HG03103 (cell line): ENCODE results near the gene SLC16A12.
"Not testable (repeated sequence)": the region's sequence is repeated elsewhere in the genome, so short reads cannot be mapped to it uniquely, and the experiment has no call there.

Experiments used
- ATAC-seq: cut with Tn5 transposase; IDR thresholded peaks from one replicate; pipeline ENCODE4 v1.9.1; 2021; ENCODE audit warnings: low read depth; ENCODE audit not compliant: unreplicated experiment

Gene SLC16A12

GRCh38 chr10:89398003-89398749 lies 137.2 kb downstream of the SLC16A12 start:
- no peak for ATAC-seq

DNA sequence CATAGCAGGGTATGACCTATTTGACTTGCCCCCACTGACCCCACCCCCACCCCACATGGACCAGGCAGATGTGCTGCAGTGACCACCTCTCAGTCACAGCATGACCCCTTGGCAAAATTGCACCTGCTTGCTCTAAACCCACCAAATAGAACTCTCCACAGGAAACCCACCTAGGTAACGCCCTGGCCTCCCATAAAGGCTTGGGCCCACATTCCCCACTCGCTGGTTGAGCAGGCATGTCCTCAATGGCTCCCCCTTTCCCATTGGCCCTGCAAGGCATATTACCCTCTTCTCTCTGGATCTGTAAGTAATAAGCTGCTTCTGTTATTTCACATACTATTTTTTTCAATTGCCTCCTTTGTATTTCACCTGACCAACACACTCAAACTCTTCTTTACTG lies 140.3 kb downstream of the SLC16A12 start:
- ATAC-seq = no peak

GRCh38 chr10:89393898-89394297 lies 141.5 kb downstream of the SLC16A12 start:
- ATAC-seq = no peak

DNA sequence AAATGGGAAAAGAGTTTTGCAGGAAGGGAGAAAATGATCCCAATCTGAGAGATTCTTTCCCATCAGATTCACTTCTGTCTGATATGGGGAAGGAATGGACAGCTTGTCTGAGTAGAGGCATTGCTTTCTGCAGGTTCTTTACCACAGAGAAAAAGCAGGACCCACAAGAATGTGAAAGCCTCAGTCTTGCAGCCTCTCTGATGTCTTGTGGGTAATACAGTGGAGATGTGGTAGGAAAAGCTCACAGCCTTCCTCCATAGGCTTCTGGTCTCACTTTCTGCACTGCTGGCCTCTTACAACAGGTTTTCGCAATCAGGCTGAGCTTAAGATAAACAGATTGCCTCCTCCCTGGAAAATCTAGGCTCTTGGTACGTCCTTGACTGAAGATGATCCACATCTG lies 142.4 kb downstream of the SLC16A12 start:
- ATAC-seq = no peak

- no peak for ATAC-seq
Measured at GRCh38 chr10:89391907-89392756, 143.3 kb downstream of the SLC16A12 start, which contains the start of gene IFIT1. IFIT1 (plus strand) TSS chr10:89392623; CDS start chr10:89392713, 90 bp downstream.

GRCh38 chr10:89391226-89391576 lies 144.2 kb downstream of the SLC16A12 start:
- ATAC-seq = not testable (repeated sequence)

GRCh38 chr10:89390476-89391225 lies 144.7 kb downstream of the SLC16A12 start:
- no peak for ATAC-seq

DNA sequence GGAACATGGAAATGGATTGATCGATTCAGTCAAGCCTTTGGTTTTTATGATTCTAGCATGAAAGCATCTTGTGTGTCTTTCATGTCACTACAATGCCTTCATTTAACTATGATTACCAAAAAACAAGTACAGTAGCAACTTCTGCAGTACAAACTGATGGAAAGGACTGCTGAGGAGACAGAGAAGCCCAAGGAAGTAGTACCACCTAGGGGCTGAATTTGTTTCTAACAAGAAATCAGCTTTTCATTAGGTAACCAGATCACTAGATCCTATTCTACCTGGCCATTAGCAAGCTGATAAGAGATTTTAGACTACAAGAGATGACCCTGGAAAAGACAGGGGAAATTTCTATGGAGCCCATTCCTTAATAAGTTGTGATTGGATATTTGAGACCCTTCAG lies 146.1 kb downstream of the SLC16A12 start:
- no peak for ATAC-seq

DNA sequence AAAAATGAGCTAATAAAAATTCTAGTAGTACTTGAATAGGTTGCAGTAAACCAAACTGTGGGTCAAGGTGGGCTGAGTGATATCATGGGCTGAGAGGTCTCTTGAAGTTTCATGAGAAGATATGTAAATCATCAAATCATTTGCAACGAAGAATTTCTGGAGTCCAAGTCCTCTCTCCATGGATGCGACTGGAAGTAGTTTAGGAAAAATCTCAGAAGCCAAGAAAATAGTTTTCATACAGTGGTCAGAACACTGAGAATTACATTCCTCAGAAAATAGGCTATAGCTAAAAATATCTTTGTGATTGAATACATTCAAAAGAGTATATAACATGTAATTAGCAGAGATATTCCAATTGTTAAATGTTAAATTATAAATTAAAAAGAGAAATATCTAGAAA lies 146.6 kb downstream of the SLC16A12 start:
- ATAC-seq = no peak

DNA sequence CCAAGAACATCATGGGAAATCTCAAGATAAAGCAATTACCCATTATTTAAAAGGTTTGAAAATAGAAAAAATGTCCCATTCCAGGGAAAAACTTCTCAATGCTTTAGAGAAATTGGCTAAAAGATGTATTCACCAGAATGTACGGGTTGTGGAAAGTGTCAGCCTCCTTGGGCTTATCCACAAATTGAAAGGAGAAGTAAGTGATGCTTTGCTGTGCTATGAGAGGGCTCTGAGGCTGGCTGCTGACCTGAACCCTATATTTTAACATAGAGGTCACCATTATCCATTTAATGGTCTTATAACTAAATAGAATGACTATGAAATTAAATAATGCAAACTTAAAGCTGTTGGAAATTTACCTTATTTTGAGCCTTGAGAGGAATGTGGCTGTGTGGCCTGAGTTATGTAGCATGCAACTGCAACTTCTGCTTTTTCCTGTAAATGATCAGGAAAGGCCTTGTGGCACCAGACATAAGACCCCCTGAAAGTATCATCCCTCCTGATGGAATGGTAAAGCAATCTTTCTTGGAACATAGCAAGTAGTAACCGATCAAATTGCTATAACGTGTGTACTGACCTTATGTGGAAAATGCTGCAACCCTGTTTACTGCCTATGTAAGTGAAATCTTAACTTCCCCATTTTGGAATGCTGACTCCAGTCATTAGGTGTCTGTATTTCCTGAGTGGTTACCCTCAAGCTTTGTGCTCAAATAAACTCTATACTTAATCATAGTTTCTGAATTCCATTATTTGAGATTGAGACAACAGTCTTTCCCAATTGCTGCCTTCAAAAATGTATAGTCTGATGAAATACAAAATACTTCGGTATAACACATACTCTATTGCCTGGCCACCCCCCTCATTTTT lies 150.7 kb downstream of the SLC16A12 start:
- ATAC-seq = no peak

GRCh38 chr10:89382757-89383156 lies 152.6 kb downstream of the SLC16A12 start:
- no peak for ATAC-seq
